Sigmoid colon (tissue), 7 donors: ENCODE measurements around the gene KLHDC7B. TPM values are rescaled to one million over a fixed set of nuclear protein-coding genes. Genes with fewer than 3 reads are reported as not detected.

Experiments
- DNase-seq: peaks from one replicate; pipeline ENCODE4 v3.0.0-alpha.2; 2019
- H3K27ac ChIP-seq, 4 donors: fragments of 200-600 bp; sonication (generic); one replicate each; pipeline ENCODE4 v1.5.1; 2016 to 2019; ENCODE audit warnings: mild to moderate bottlenecking in 1 of 4
- H3K27me3 ChIP-seq, 3 donors: fragments of 200-600 bp; sonication (generic); one replicate each; pipeline ENCODE4 v1.5.1; 2019; ENCODE audit warnings: mild to moderate bottlenecking in 1 of 3
- H3K36me3 ChIP-seq, 4 donors: fragments of 200-600 bp; sonication (generic); one replicate each; pipeline ENCODE4 v1.5.1; 2016 to 2019
- H3K4me1 ChIP-seq, 4 donors: fragments of 200-600 bp; sonication (generic); one replicate each; pipeline ENCODE4 v1.5.1; 2017 to 2019
- H3K4me3 ChIP-seq, 4 donors: fragments of 200-600 bp; sonication (generic); one replicate each; pipeline ENCODE4 v1.5.1; 2017 to 2019; ENCODE audit warnings: mild to moderate bottlenecking in 2 of 4, moderate library complexity in 1 of 4
- H3K9me3 ChIP-seq, 4 donors: fragments of 200-600 bp in 3 of 4; sonication (generic) in 3 of 4; one replicate each; pipeline versions ENCODE4 v1.5.1 to v1.6.1; 2013 to 2019
- EP300 ChIP-seq, 4 donors: sonication (generic); formaldehyde crosslinking; IDR thresholded peaks; one replicate each; pipeline ENCODE4 v1.6.1; 2017; ENCODE audit warnings: antibody characterized with exemption in 4 of 4
- POLR2A ChIP-seq, 2 donors: fragments of 450-650 bp; IDR thresholded peaks; one replicate each; pipeline ENCODE4 v1.6.1; 2016; ENCODE audit warnings: antibody characterized with exemption in 2 of 2, mild to moderate bottlenecking in 2 of 2, moderate library complexity in 2 of 2
- POLR2AphosphoS5 ChIP-seq, 4 donors: sonication (generic); formaldehyde crosslinking; IDR thresholded peaks; one replicate each; pipeline ENCODE4 v1.6.1; 2017; ENCODE audit warnings: antibody characterized with exemption in 4 of 4
- WGBS, 2 donors: extraction: QIAGEN DNeasy Blood & Tissue Kit; methylation state at CpG; one replicate each; pipeline ENCODE4 v1.1.7; 2013; 5-methylcytosine and 5-hydroxymethylcytosine counted together
- intact Hi-C: fragments of 100-400 bp; cut with DNase I; formaldehyde crosslinking; loops from one replicate; pipeline ENCODE4 v1.15.1; 2023
- polyA plus RNA-seq, 3 donors: library from polyadenylated mRNA; stranded (reverse); fragments of 200-250 nt; gene quantifications; one replicate each; pipeline ENCODE4 v1.2.3, GENCODE V29; 2013
- total RNA-seq, 4 donors: library from RNA; depleted of rRNA; stranded (reverse); fragments of >200 nt; gene quantifications; one replicate each; pipeline ENCODE4 v1.1.0, GENCODE V29; 2016
- TF ChIP-seq, protein P1 (sequence below), 4 experiments: fragments of 450-650 bp in 3 of 4; fragments of 200-600 bp in 1 of 4; IDR thresholded peaks; one replicate each; pipeline ENCODE4 v1.5.1; 2016 to 2019; ENCODE audit warnings: antibody characterized with exemption in 4 of 4, mild to moderate bottlenecking in 3 of 4, moderate library complexity in 2 of 4
- donor health status: healthy with polysubstance abuse.
- donor health status: Bipolar disorder and iron deficiency.
- donor health status: healthy.

The KLHDC7B gene
- total and polyA plus RNA-seq, 7 donors = 2.0 TPM; not detected in 6

DNA sequence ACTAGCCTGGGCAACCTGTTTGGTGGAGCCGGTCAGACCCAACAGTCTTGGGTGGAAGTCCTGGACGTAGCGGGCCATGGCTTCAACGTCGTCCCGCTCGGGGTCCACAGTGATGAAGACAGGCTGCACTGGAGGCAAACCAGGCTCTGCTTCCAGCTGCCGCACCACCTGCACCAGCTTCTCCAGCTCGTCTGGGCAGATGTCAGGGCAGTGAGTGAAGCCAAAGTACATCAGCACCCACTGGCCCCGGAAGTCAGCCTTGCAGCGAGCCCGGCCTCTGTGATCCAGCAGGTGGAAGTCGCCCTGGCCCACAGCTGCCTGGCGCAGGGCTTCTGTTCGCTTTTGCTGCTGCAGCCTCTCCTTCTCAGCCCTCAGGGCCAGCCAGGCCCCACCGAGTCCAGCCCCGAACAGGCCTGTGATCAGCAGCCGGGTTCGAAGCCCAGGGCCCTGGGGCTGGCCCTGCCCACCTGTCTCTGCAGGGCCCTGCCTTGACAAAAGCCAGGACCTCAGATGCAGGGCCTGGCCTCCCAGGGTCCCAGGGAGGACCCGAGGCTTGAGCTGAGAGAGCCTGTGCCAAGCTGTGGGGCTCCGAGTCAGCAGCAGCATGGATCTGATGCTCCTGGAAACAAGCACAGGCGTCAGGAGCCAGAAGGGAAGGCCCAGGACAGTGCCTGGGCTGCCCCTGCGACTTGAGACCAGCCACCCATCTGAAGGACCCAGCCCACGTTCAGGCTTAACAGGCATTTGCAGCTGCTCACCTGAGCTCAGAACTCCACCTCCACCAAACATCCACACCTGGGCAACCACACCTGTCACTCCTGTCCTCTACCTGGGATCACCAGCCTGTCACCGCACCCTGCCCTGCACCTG is 21.7 kb upstream of the KLHDC7B start:
- H3K4me3 ChIP-seq = peak overlapping the region; percentile 48 to 81 (median 74)
- H3K36me3 ChIP-seq = peaks cover 28 to 52% (median 35%) of the 10 kb centered on the region in 4 donors

DNA sequence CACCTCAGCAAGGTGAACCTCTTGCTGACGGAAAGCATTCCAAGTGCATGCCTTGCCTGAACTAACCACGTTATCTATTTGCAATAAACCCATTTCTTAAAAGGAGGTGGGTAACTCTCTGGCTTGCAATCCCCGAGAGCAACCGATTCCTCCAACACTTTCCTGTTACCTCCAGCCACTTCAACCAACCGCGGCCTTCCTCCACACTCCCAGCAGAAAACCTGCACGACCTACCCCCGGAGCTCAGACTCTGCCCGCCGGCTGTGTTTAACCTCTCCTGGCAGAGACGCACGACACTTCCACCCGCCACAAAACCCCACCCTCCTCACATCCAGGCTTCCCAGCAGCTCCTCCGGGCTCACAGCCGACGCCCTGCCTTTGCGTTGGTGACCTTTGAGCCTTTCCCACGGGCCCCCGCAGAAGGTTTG is 21.0 kb upstream of the KLHDC7B start:
- TF ChIP-seq, protein P1, sequence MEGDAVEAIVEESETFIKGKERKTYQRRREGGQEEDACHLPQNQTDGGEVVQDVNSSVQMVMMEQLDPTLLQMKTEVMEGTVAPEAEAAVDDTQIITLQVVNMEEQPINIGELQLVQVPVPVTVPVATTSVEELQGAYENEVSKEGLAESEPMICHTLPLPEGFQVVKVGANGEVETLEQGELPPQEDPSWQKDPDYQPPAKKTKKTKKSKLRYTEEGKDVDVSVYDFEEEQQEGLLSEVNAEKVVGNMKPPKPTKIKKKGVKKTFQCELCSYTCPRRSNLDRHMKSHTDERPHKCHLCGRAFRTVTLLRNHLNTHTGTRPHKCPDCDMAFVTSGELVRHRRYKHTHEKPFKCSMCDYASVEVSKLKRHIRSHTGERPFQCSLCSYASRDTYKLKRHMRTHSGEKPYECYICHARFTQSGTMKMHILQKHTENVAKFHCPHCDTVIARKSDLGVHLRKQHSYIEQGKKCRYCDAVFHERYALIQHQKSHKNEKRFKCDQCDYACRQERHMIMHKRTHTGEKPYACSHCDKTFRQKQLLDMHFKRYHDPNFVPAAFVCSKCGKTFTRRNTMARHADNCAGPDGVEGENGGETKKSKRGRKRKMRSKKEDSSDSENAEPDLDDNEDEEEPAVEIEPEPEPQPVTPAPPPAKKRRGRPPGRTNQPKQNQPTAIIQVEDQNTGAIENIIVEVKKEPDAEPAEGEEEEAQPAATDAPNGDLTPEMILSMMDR (IDR thresholded peaks at IDR 0.05) = no peak
- TF ChIP-seq POLR2A (IDR thresholded peaks at IDR 0.05) (no peak), EP300 (IDR thresholded peaks at IDR 0.05) (no peak), POLR2AphosphoS5 (IDR thresholded peaks at IDR 0.05) (no peak)
- H3K27me3 ChIP-seq = peaks cover 2 to 10% (median 7%) of the 10 kb centered on the region in 3 donors
- peaks cover 23 to 45% (median 29%) of the 10 kb centered on the region in 4 donors for H3K36me3 ChIP-seq
- intact Hi-C loops = loop anchor here (1.0 to 5.0 kb wide), 6 partner anchors 16 to 277 kb away; partner anchors contain the start of genes ARSA, CHKB, NCAPH2 and SYCE3
- H3K4me3 ChIP-seq = peak overlapping the region; percentile 48 to 81 (median 74)
- WGBS, 2 donors = 2 to 7% methylated on average over 19 of the region's 19 CpGs
- no peak for DNase-seq
- no peaks in the 10 kb centered on the region for H3K9me3 ChIP-seq
- peaks cover 0 to 50% (median 31%) of the 10 kb centered on the region in 4 donors for H3K4me1 ChIP-seq
- peak overlapping the region; percentile 92 to 94 (median 94) for H3K27ac ChIP-seq

More for the DNA sequence above, 21.7 kb upstream of the KLHDC7B start:
- TF ChIP-seq POLR2A (IDR thresholded peaks at IDR 0.05) (no peak), EP300 (IDR thresholded peaks at IDR 0.05) (no peak), POLR2AphosphoS5 (IDR thresholded peaks at IDR 0.05) (no peak)
- TF ChIP-seq, protein P1 (IDR thresholded peaks at IDR 0.05) = no peak
- intact Hi-C loops = loop anchor here (2.0 kb wide), 1 partner anchor 15 kb away; the partner anchor contains the start of gene NCAPH2
- H3K9me3 ChIP-seq = no peaks in the 10 kb centered on the region
- WGBS, 2 donors = 30 to 72% methylated on average over 25 of the region's 25 CpGs
- peak; percentile 69 for DNase-seq
- H3K4me1 ChIP-seq = peaks cover 0 to 43% (median 26%) of the 10 kb centered on the region in 4 donors
- H3K27ac ChIP-seq = peak overlapping the region in 1 of 4 donors; percentile 94
- peaks cover 0 to 4% (median under 1%) of the 10 kb centered on the region in 3 donors for H3K27me3 ChIP-seq

DNA sequence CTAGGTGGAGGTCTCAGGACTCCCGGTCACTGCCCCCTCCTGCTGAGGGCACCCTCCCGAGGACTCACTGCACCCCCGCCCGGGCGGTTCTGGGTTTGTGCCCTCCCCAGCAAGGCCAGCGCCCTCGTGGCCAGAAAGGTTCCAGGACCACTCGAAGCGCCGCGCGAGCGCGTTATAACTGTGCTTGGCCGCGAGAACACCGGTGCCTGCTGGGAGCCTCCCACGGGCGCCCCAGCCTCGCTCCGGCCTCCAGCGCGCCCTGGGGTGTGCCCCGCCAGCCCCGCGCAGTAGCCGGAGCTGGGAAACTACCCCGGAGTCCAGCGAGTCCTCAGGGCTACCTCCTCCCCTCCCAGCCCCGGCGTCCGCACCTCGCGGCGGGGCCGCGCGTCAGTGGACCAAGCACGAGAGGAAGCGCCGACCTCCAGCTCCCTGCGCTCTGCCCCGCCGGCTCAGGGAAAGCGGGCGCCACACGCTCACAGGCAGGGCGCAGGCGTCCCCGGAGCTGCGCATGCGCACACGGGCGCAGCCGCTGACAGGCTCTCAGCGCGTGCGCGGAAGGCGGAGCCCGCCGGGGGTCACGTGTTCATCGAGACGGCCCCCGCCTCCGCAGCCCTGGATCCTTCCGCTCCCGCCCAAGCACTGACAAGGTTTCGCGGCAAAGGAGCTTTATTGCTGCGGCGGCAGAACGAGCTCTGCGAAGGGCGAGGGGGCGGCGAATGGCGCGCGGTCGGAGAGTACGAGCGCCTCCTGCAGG is 20.4 kb upstream of the KLHDC7B start, which contains the start of gene SCO2:
TSS of gene SCO2 (minus strand) at position 495 of the 754 bp plus-strand sequence. CDS start 1,187 bp downstream, outside the sequence.
- Histone ChIP-seq H3K9me3 (no peaks in the 10 kb centered on the region), H3K36me3 (peaks cover 21 to 39% (median 29%) of the 10 kb centered on the region in 4 donors), H3K4me3 (peak within 1 kb of the TSS; percentile 48 to 81 (median 74)), H3K27me3 (peaks cover 8 to 16% (median 13%) of the 10 kb centered on the region in 3 donors), H3K27ac (peak within 1 kb of the TSS; percentile 92 to 94 (median 94)), H3K4me1 (peaks cover 0 to 56% (median 36%) of the 10 kb centered on the region in 4 donors)
- peak; percentile 98 for DNase-seq
- 0% methylated on average over 84 of the region's 84 CpGs for WGBS, 2 donors
- intact Hi-C loops = loop anchor here (1.0 to 5.0 kb wide), 6 partner anchors 16 to 278 kb away; partner anchors contain the start of genes ARSA, CHKB, NCAPH2 and SYCE3
- TF ChIP-seq, protein P1 (IDR thresholded peaks at IDR 0.05) = peak in 2 of 4 experiments; percentile 26 to 35
- TF ChIP-seq POLR2A (IDR thresholded peaks at IDR 0.05) (peak; percentile 26 to 71), EP300 (IDR thresholded peaks at IDR 0.05) (no peak), POLR2AphosphoS5 (IDR thresholded peaks at IDR 0.05) (peak; percentile 78 to 92 (median 88))

DNA sequence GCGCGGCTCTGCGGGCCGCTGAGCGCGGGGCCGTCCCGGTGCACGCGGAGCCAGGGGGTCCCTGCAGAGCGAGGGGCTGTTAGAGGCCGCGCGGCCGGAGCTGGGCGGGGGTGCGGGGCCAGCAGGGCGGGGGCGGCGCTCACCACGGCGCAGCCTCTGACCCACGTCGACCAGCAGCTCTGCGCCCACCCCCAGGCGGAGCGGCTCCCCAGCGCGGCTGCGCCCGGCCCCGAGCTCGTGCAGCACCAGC is 19.9 kb upstream of the KLHDC7B start:
- no peak for DNase-seq
- Histone ChIP-seq H3K27ac (peak overlapping the region; percentile 92 to 94 (median 94)), H3K4me3 (peak overlapping the region; percentile 48 to 81 (median 74)), H3K4me1 (peaks cover 0 to 61% (median 41%) of the 10 kb centered on the region in 4 donors), H3K9me3 (no peaks in the 10 kb centered on the region), H3K36me3 (peaks cover 21 to 34% (median 28%) of the 10 kb centered on the region in 4 donors), H3K27me3 (peaks cover 12 to 21% (median 18%) of the 10 kb centered on the region in 3 donors)
- TF ChIP-seq POLR2AphosphoS5 (IDR thresholded peaks at IDR 0.05) = no peak
- no peak for TF ChIP-seq POLR2A (IDR thresholded peaks at IDR 0.05)
- TF ChIP-seq, protein P1 (IDR thresholded peaks at IDR 0.05) = no peak
- TF ChIP-seq EP300 (IDR thresholded peaks at IDR 0.05) = no peak
- intact Hi-C loops = loop anchor here (1.0 to 5.0 kb wide), 6 partner anchors 17 to 278 kb away; partner anchors contain the start of genes ARSA, CHKB, NCAPH2 and SYCE3
- 1% methylated on average over 33 of the region's 33 CpGs for WGBS, 2 donors
